H9 (cell line): ENCODE data around the gene STX17. TPM values are rescaled to one million over a fixed set of nuclear protein-coding genes. Genes with fewer than 3 reads are reported as not detected.
A peak's percentile ranks its signal among the peaks of the same experiment; 100 is the strongest.

Experiments
- DNase-seq: peaks from one replicate; pipeline ENCODE4 v3.0.0-alpha.2; 2017
- H2AFZ ChIP-seq: one replicate; pipeline ENCODE4 v1.6.1; 2013; ENCODE audit warnings: mild to moderate bottlenecking, low read length, control low read depth, moderate library complexity
- H2AK5ac ChIP-seq: 2 replicates; pipeline ENCODE4 v1.6.1; 2013; ENCODE audit warnings: low read length, control low read depth, mixed read lengths; ENCODE audit not compliant: insufficient read length
- H2BK120ac ChIP-seq: one replicate; pipeline ENCODE4 v1.6.1; 2013; ENCODE audit warnings: low read depth, mild to moderate bottlenecking, low read length, control low read depth, inconsistent platforms; ENCODE audit not compliant: poor library complexity, severe bottlenecking
- H2BK12ac ChIP-seq: 2 replicates; pipeline ENCODE4 v1.6.1; 2013; ENCODE audit warnings: low read length, control low read depth, mixed read lengths, low read depth; ENCODE audit not compliant: insufficient read length
- H2BK15ac ChIP-seq: 2 replicates; pipeline ENCODE4 v1.6.1; 2013; ENCODE audit warnings: low read depth, low read length, control low read depth
- H2BK20ac ChIP-seq: one replicate; pipeline ENCODE4 v1.6.1; 2013; ENCODE audit warnings: low read depth, mild to moderate bottlenecking, low read length, control low read depth, inconsistent platforms; ENCODE audit not compliant: poor library complexity, severe bottlenecking
- H2BK5ac ChIP-seq: 2 replicates; pipeline ENCODE4 v1.6.1; 2013; ENCODE audit warnings: low read length, control low read depth, mixed read lengths; ENCODE audit not compliant: insufficient read length
- H3K14ac ChIP-seq: 2 replicates; pipeline ENCODE4 v1.6.1; 2013; ENCODE audit warnings: low read length, control low read depth; ENCODE audit not compliant: insufficient read depth
- H3K18ac ChIP-seq: 2 replicates; pipeline ENCODE4 v1.6.1; 2013; ENCODE audit warnings: low read depth, mild to moderate bottlenecking, mixed read lengths, low read length, control low read depth; ENCODE audit not compliant: insufficient read length
- H3K23ac ChIP-seq: 2 replicates; pipeline ENCODE4 v1.6.1; 2013; ENCODE audit warnings: low read length, control low read depth, mixed read lengths, low read depth; ENCODE audit not compliant: insufficient read length
- H3K23me2 ChIP-seq: 2 replicates; pipeline ENCODE4 v1.6.1; 2013; ENCODE audit warnings: low read depth, mild to moderate bottlenecking, mixed read lengths, low read length, control low read depth; ENCODE audit not compliant: insufficient read length, poor library complexity, severe bottlenecking
- H3K27ac ChIP-seq: 2 replicates; pipeline ENCODE4 v1.5.1; 2013; ENCODE audit warnings: low read length, control low read depth, mixed read lengths, low read depth; ENCODE audit not compliant: insufficient read length
- H3K27me3 ChIP-seq: 2 replicates; pipeline ENCODE4 v1.6.1; 2013; ENCODE audit warnings: low read length, control low read depth, inconsistent platforms; ENCODE audit not compliant: insufficient read depth
- H3K4ac ChIP-seq: 2 replicates; pipeline ENCODE4 v1.6.1; 2013; ENCODE audit warnings: low read depth, mild to moderate bottlenecking, control low read depth, inconsistent platforms, low read length, moderate library complexity
- H3K4me1 ChIP-seq: 2 replicates; pipeline ENCODE4 v1.6.1; 2013; ENCODE audit warnings: low read length, control low read depth, inconsistent platforms; ENCODE audit not compliant: insufficient read depth
- H3K4me2 ChIP-seq: 2 replicates; pipeline ENCODE4 v1.6.1; 2013; ENCODE audit warnings: low read length, control low read depth, mixed read lengths; ENCODE audit not compliant: insufficient read length, insufficient read depth
- H3K56ac ChIP-seq: 2 replicates; pipeline ENCODE4 v1.6.1; 2013; ENCODE audit warnings: low read depth, mild to moderate bottlenecking, mixed read lengths, low read length, control low read depth; ENCODE audit not compliant: insufficient read length
- H3K79me1 ChIP-seq: 2 replicates; pipeline ENCODE4 v1.6.1; 2013; ENCODE audit warnings: low read depth, mild to moderate bottlenecking, moderate library complexity, low read length, control low read depth, inconsistent platforms; ENCODE audit not compliant: insufficient read depth, poor library complexity, severe bottlenecking
- H3K79me2 ChIP-seq: 2 replicates; pipeline ENCODE4 v1.6.1; 2013; ENCODE audit warnings: low read length, control low read depth, inconsistent platforms; ENCODE audit not compliant: insufficient read depth
- H3K9ac ChIP-seq: 2 replicates; pipeline ENCODE4 v1.6.1; 2013; ENCODE audit warnings: low read length, control low read depth, mixed read lengths; ENCODE audit not compliant: insufficient read length; ENCODE audit errors: extremely low read depth
- H3K9me3 ChIP-seq: one replicate; pipeline ENCODE4 v1.6.1; 2013; ENCODE audit warnings: low read depth, low read length, inconsistent platforms; ENCODE audit not compliant: control insufficient read depth
- H3T11ph ChIP-seq: one replicate; pipeline ENCODE4 v1.6.1; 2013; ENCODE audit warnings: mild to moderate bottlenecking, low read length, control low read depth, inconsistent platforms
- H4K20me1 ChIP-seq: one replicate; pipeline ENCODE4 v1.6.1; 2013; ENCODE audit not compliant: control insufficient read depth, insufficient read length, insufficient read depth
- H4K5ac ChIP-seq: 2 replicates; pipeline ENCODE4 v1.6.1; 2013; ENCODE audit warnings: low read depth, mild to moderate bottlenecking, mixed read lengths, low read length, control low read depth; ENCODE audit not compliant: insufficient read length
- H4K8ac ChIP-seq: replicated peaks from 2 replicates; pipeline ENCODE4 v1.6.1; 2013; ENCODE audit warnings: low read length, control low read depth, mixed read lengths, low read depth; ENCODE audit not compliant: insufficient read length
- H4K91ac ChIP-seq: 2 replicates; pipeline ENCODE4 v1.6.1; 2013; ENCODE audit warnings: low read depth, mild to moderate bottlenecking, moderate library complexity, mixed read lengths, low read length, control low read depth; ENCODE audit not compliant: insufficient read length
- H3K27ac Mint-ChIP-seq, 3 experiments: 2 replicates in 2 of 3; 3 replicates in 1 of 3; pipeline ENCODE4 v1.8.0; 2020 to 2021; ENCODE audit warnings: mixed read lengths in 3 of 3, mild to moderate bottlenecking in 1 of 3, moderate library complexity in 1 of 3
- H3K27me3 Mint-ChIP-seq: 2 replicates; pipeline ENCODE4 v1.8.0; 2021; ENCODE audit warnings: low read depth, mild to moderate bottlenecking, moderate library complexity, mixed read lengths
- H3K36me3 Mint-ChIP-seq, 3 experiments: 2 replicates in 2 of 3; 3 replicates in 1 of 3; pipeline ENCODE4 v1.8.0; 2020 to 2021; ENCODE audit warnings: low read depth in 3 of 3, mixed read lengths in 3 of 3; ENCODE audit not compliant: insufficient read depth in 1 of 3
- H3K4me1 Mint-ChIP-seq, 2 experiments: 2 replicates each; pipeline ENCODE4 v1.8.0; 2020; ENCODE audit warnings: mixed read lengths in 2 of 2
- H3K4me3 Mint-ChIP-seq, 2 experiments: 2 replicates in 1 of 2; 3 replicates in 1 of 2; pipeline ENCODE4 v1.8.0; 2020 to 2021; ENCODE audit warnings: mild to moderate bottlenecking in 2 of 2, mixed read lengths in 2 of 2, moderate library complexity in 1 of 2
- H3K9me3 Mint-ChIP-seq, 2 experiments: 2 replicates in 1 of 2; 3 replicates in 1 of 2; pipeline ENCODE4 v1.8.0; 2020; ENCODE audit warnings: mild to moderate bottlenecking in 2 of 2, mixed read lengths in 2 of 2, moderate library complexity in 1 of 2
- CTCF ChIP-seq: fragments of 200-600 bp; sonication (generic); conservative IDR thresholded peaks from 3 replicates; pipeline ENCODE4 v1.8.0; 2021; ENCODE audit warnings: antibody characterized with exemption, mild to moderate bottlenecking
- WGBS: extraction: QIAGEN DNeasy Blood & Tissue Kit; methylation state at CpG from one replicate; pipeline ENCODE4 v1.1.7; 2013; ENCODE audit warnings: missing lambda C conversion rate, low lambda C conversion rate, mixed read lengths; ENCODE audit not compliant: insufficient read length; ENCODE audit errors: extremely low coverage; 5-methylcytosine and 5-hydroxymethylcytosine counted together
- total RNA-seq: library from RNA; stranded (reverse); gene quantifications from 2 replicates; pipeline ENCODE4 v1.2.1, GENCODE V29; 2021

Gene STX17
- total RNA-seq, 1 experiment from 2014 or later: 21.2 TPM

GRCh38 chr9:99954819-99955218 is 48.4 kb downstream of the STX17 start:
- H3K4me1 ChIP-seq: no peaks in the 10 kb centered on the region
- no peak for TF ChIP-seq CTCF
- no peak overlapping the region for H4K5ac ChIP-seq
- H3K4me2 ChIP-seq: no peak overlapping the region
- Mint-ChIP-seq H3K27ac (peak overlapping the region in 1 of 3 experiments; percentile 29; a peak in 1 of 7 replicates), H3K27me3 (no peaks in the 10 kb centered on the region), H3K36me3 (peaks cover 4 to 5% (median 5%) of the 10 kb centered on the region in 3 experiments; a peak in 6 of 7 replicates), H3K4me3 (no peak overlapping the region), H3K4me1 (no peaks in the 10 kb centered on the region), H3K9me3 (no peaks in the 10 kb centered on the region; a peak in 1 of 5 replicates)
- no peak overlapping the region for H3K56ac ChIP-seq
- H3K18ac ChIP-seq: no peak overlapping the region
- no peak overlapping the region for H2BK20ac ChIP-seq
- no peak overlapping the region for H3K23ac ChIP-seq
- H3K79me2 ChIP-seq: no peaks in the 10 kb centered on the region
- H2BK5ac ChIP-seq: no peak overlapping the region
- no peaks in the 10 kb centered on the region for H3K79me1 ChIP-seq
- H2BK120ac ChIP-seq: no peak overlapping the region
- no peak overlapping the region for H4K8ac ChIP-seq
- no peak overlapping the region for H3T11ph ChIP-seq
- H3K14ac ChIP-seq: no peak overlapping the region
- H3K27ac ChIP-seq: no peak overlapping the region
- H2BK15ac ChIP-seq: no peak overlapping the region
- H3K9ac ChIP-seq: no peak overlapping the region
- no peaks in the 10 kb centered on the region for H3K27me3 ChIP-seq
- no peak overlapping the region for H4K91ac ChIP-seq
- no peak overlapping the region for H3K4ac ChIP-seq
- no peaks in the 10 kb centered on the region for H3K9me3 ChIP-seq
- no peaks in the 10 kb centered on the region for H4K20me1 ChIP-seq
- H3K23me2 ChIP-seq: no peaks in the 10 kb centered on the region
- no peak overlapping the region for H2AK5ac ChIP-seq
- H2AFZ ChIP-seq: no peak overlapping the region
- WGBS: no CpG with 5 or more reads among the region's 1 CpG
- no peak for DNase-seq
- no peak overlapping the region for H2BK12ac ChIP-seq
